GM19351 (cell line): Measurements from ENCODE around the gene TPP1.

Source experiments
- ATAC-seq: cut with Tn5 transposase; IDR thresholded peaks from one replicate; pipeline ENCODE4 v1.9.1; 2021; ENCODE audit warnings: mild to moderate bottlenecking, moderate library complexity; ENCODE audit not compliant: unreplicated experiment

The TPP1 gene

GRCh38 chr11:6612213-6613041 is 6.8 kb downstream of the TPP1 start, which contains the start of gene TAF10:
TAF10 (minus strand) TSS chr11:6612216; CDS start chr11:6612189, 27 bp downstream.
- peak; percentile 86 for ATAC-seq

DNA sequence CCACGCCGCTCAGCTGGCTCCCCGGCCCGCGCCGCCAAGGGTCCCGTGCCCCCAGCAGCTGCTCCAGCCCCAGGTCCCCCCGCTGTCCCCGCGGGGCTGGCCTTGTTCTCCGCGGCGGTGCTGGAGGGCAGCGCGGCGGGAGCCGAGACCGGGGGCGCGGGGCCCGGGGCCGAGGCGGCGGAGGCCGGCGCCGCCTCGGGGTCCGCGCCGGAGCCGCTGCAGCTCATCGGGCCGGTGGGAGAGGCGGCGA is 7.3 kb downstream of the TPP1 start:
- no peak for ATAC-seq

DNA sequence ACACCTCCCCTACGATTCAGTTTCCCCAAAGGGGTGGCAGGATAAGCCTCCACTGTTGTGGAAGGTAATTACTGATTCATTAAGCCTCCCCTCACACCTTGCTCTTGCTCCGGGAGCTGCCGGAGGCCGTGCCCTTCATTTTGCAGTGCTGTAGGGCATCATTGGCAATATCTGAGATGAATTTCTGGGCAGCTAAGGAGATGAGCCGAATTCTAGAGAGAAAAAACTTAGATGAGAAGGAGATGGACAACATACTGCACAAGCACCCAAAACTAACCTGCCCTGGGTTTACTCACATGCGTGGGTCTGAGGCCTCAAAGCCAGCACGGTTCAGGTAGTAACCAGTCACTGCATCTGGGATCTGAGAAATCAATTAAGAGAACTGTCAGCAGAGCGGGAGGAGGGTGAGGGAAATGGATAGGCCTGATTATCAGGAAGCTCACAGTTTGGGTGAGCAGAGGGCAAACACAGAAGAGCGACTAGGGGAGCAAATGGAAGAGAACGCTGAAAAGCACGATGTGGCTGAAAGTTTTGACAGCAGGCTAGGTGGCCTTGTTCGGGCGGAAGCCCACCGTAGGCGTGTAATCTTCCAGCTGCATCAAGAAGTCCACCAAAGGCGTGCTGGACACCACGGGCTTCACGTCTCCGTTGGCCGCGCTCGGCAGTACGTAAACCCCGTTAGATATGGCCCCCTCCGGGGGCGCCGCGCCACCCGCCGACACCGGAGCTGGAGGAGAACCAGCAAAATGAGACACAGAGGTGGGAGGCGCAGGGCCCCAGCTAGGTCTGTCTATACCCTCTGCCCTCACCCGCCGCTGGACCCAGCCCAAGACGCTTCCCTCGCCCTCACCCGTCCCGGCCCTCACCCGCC is 7.9 kb downstream of the TPP1 start:
- peak; percentile 10 for ATAC-seq

DNA sequence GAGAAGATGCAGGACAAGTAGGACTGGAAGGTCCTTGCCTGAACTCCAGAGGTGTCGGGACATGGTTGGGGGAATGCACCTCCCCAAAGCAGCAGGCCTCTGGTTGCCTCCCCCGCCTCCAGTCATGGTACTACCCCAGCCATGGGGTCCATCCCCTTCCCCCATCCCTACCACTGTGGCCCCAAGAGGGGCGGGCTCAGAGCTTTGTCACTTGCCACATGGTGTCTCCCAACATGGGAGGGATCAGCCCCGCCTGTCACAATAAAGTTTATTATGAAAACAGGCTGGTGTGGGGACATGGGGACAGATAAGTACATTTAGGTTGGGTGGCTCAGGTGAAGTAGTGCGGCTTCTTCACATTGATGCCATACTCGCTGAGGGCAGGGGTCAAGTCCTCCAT is 8.6 kb downstream of the TPP1 start:
- no peak for ATAC-seq

- no peak for ATAC-seq
These were observed 9.7 kb downstream of the TPP1 start for GRCh38 chr11:6609502-6610015.

GRCh38 chr11:6608726-6609501 is 10.3 kb downstream of the TPP1 start:
- no peak for ATAC-seq

DNA sequence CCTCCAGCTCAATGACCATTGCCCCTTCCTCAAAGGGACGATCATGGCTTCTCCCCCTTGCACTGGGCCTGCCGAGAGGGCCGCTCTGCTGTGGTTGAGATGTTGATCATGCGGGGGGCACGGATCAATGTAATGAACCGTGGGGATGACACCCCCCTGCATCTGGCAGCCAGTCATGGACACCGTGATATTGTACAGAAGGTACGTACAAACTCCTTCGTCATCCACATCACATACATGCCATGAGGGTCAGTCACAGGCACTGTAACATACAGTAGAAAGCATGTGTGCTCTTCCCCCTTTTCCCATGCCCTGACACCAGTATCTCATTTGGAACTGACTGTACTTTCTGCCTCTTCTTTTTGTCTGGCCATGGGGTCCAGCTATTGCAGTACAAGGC is 11.2 kb downstream of the TPP1 start:
- no peak for ATAC-seq

- ATAC-seq: no peak
These were observed 11.9 kb downstream of the TPP1 start for GRCh38 chr11:6607190-6607795.

DNA sequence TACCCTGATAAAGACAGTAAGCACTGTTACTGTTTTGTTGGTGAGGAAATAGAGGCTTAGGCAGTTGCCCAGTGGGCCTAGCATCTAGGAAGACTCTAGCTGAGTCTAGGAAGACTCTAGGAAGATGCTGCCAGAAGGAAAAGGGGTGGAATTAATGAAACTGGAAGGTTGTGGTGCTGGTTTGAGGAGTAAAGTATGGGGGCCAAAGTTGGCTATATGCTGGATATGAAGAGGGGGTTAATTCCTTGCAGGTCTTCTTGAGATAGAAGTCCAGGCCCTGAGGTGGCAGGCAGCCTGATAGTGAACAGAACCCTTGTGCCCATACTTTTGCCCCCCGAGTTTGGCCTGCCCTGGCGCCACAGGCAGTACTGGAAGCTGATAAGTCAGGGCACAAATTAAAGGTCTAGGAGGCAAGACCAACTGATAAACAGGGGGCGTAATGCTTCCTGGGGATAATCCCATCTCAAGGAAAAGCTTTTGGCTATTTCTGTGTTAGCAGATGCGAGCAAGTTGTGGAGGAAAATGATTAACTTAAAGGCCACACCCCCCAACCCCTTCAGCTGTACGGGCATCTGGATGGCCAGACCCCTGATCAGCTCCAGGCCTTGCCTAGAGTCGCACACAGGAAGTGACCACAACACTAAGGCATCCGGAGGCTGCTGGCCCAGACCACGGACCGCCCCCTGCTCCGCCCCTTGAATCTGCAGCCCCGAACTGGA is 12.6 kb downstream of the TPP1 start:
- ATAC-seq: peak; percentile 40

DNA sequence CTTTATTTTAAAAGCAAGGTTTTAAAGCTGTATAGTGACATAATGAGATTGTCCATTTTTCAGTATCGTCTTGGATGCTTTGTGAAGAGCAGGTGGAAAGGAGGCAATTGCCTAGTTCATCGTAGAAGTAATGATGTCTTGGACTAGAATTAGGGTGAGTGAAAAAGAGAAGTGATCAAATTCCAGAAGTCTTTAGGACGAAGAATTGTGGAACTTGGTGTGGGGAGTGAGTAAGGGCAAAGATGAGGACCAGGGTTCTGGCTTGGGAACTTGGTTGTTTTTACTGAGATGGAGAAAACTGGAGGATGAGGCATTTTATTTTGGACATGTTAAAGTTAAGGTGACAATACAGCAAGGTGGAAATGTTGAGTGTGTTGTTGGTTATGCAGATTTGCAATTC is 14.4 kb downstream of the TPP1 start:
- ATAC-seq: no peak

- peak; percentile 53 for ATAC-seq
These were observed 15.1 kb downstream of the TPP1 start for GRCh38 chr11:6604081-6604626.

GRCh38 chr11:6603287-6604080 is 15.7 kb downstream of the TPP1 start, which contains the start of the genes ILK and RRP8:
ILK (plus strand) TSS chr11:6603774; CDS start chr11:6604272, 498 bp downstream.
RRP8 (minus strand) TSS chr11:6603616; CDS start chr11:6603502, 114 bp downstream.
- ATAC-seq: peak; percentile 70

GRCh38 chr11:6602096-6602940 is 16.9 kb downstream of the TPP1 start:
- no peak for ATAC-seq

GRCh38 chr11:6601041-6601461 is 18.2 kb downstream of the TPP1 start:
- no peak for ATAC-seq

DNA sequence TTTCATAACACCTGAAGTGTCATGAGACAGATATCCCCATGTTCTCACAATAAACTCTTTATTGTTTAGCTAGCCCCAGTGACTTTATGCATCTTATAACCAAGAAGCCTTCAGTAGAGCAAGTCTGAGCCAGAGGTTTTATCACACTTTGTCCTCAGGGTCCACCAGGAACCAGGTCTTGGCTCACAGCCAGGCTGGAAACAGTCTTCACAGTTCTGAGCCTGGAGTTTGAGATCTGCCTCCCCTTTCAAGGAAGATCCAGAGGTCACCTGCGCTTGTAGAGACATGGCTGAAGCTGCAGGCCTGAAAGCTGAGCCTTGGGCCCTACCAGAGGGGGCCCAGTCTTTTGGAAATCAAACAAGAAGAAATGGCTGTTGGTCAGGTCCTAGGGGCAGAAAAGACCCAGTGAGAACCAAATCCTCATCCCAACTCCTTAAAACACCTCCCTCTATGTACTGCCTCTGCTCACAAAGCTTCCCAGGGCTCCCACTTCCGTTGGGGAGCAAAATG is 19.3 kb downstream of the TPP1 start:
- no peak for ATAC-seq

DNA sequence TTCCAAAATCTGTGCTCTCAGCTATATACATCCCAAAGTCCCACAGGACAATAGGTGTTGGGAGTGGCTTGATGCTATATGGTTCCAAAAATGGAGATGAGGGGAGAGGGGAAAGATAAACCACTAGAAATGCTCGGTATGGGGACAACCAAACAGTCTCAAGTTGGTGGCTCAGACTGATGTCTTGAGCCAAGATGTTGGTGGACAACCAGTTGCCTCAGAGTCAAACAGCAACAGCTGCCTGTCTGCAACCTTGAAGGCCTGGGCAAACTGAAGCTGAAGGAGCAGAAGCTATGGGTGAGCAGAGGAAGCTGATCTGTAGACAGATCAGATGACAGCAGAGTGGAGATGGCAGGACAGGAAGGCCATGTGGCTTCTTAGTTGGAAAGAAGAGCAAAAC is 19.8 kb downstream of the TPP1 start:
- ATAC-seq: no peak

GRCh38 chr11:6598555-6598954 is 20.7 kb downstream of the TPP1 start:
- no peak for ATAC-seq
